ENCODE data around the gene P4HA3.

GRCh38 chr11:74357449-74357848 is 46.0 kb upstream of the P4HA3 start:
- no peak for TF ChIP-seq CTCF (IDR thresholded peaks at IDR 0.05)
- no peak for TF ChIP-seq FOXP4 (CRISPR knock-in tag; IDR thresholded peaks at IDR 0.05)
- no peak for TF ChIP-seq NR2C2 (CRISPR knock-in tag; IDR thresholded peaks at IDR 0.05)
- TF ChIP-seq AFF4 (CRISPR knock-in tag; IDR thresholded peaks at IDR 0.05; ENCODE audit: borderline replicate concordance), result no peak
- no peak for TF ChIP-seq TEAD1 (CRISPR knock-in tag; IDR thresholded peaks at IDR 0.05)
- no peak for TF ChIP-seq GTF2I (CRISPR knock-in tag; conservative IDR thresholded peaks at IDR 0.05)
- TF ChIP-seq USF2 (CRISPR knock-in tag; IDR thresholded peaks at IDR 0.05), result no peak
- no peak for TF ChIP-seq MAX (CRISPR knock-in tag; IDR thresholded peaks at IDR 0.05)
- no peak for TF ChIP-seq GABPB1 (CRISPR knock-in tag; IDR thresholded peaks at IDR 0.05)
